Activated gamma-delta T cell (primary cell): Measurements from ENCODE around the gene SCN9A.
"Not testable (repeated sequence)": the region's sequence is repeated elsewhere in the genome, so short reads cannot be mapped to it uniquely, and the experiment has no call there.

Experiments
- DNase-seq: peaks from one replicate; lab custom pipeline; 2025; lab: John Stamatoyannopoulos, UW

The SCN9A gene

DNA sequence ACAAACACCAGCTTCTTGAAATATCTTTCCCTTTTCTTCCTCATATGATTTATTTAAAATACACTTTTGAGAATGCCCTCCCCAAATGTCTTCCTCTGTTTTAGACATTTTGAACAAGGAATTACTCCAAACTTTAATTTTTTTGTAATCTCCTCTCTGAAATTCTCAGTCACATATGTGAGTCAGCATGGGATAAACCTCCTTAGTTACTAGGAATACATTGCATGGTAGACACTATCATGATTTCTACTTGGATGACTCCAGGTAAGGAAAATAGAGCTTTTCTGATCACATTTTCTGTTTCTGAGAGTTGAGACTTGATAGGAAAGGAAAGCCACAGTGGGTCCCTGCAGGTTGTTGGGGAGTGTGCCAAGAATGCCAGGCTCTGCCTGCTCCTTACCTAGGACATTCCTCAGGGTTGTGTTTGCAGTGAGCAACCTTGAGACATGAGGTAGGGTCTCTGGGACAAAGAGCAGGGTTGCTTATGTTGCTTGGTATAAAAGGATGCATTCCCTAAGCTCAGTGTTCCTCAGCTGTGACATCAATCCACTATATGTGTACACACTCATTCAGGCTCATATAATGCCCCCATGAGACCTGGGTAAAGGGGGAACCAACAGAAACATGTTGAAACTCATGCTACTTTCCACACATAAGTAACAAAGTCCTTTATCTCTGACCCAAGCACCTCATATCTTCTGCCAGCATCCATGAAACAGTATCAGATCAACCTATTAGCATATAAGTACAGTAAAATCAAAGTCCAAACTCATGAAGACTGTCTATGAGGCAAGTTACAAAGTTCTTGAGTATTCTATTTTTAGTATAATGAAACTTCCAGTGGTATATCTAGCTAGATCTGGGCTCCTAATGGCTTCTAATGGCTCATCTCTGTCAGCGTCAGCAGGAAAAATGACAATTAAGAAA lies 135.1 kb downstream of the SCN9A start:
- no peak for DNase-seq

DNA sequence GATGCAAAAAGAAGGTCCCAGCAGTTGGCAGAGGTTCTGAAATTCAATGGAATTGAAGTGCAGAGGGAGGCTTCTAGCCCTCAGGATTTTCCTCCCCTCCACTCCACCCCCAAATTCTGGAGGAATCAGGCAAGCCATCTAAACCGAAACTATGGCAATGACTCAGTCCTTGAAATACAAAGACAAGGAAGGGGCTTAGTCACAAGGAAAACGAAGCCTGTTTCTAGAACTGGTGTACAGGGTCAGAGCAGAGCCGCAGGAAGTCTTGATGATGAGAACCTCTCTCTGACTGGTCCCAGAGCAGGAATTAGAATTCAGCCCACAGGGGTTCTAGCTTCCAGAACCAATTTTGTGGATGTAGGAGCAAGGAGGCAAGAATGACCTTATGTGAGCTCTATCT lies 136.2 kb downstream of the SCN9A start:
- no peak for DNase-seq

GRCh38 chr2:166238176-166238575 lies 137.6 kb downstream of the SCN9A start:
- DNase-seq, result no peak

GRCh38 chr2:166234112-166234846 lies 141.5 kb downstream of the SCN9A start:
- DNase-seq, result no peak

DNA sequence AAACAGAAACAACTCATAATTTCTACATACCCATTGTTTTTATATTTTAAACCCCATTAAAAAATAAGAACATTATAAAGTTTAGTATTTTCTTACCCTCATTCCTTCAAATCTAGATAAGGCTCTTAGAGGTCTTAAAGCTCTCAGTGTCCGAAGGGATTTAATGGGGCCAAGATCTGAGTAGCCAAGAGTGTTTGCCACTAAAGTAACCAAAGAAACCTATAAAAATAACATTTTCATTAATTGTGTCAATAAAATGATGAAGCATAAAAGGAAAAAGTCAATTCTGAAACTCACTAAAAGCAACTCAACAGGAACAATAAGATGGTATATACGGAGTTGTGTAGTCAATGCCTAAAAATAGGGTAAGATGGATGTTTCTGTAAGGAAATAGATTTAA lies 142.5 kb downstream of the SCN9A start:
- DNase-seq, result no peak

- DNase-seq, result no peak
Observed at GRCh38 chr2:166230724-166231070, 145.0 kb downstream of the SCN9A start.

GRCh38 chr2:166230024-166230723 lies 145.6 kb downstream of the SCN9A start:
- DNase-seq, result no peak

GRCh38 chr2:166229678-166230023 lies 146.1 kb downstream of the SCN9A start:
- DNase-seq, result no peak

- no peak for DNase-seq
Observed at GRCh38 chr2:166224197-166224596, 151.5 kb downstream of the SCN9A start.

GRCh38 chr2:166223298-166223697 lies 152.4 kb downstream of the SCN9A start:
- no peak for DNase-seq

GRCh38 chr2:166211079-166211478 lies 164.7 kb downstream of the SCN9A start:
- no peak for DNase-seq

DNA sequence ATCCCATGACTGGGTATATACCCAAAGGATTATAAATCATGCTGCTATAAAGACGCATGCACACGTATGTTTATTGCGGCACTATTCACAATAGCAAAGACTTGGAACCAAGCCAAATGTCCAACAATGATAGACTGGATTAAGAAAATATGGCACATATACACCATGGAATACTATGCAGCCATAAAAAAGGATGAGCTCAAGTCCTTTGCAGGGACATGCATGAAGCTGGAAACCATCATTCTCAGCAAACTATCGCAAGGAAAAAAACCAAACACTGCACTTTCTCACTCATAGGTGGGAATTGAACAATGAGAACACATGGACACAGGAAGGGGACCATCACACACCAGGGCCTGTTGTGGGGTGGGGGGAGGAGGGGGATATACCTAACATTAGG lies 165.8 kb downstream of the SCN9A start:
- DNase-seq, result not testable (repeated sequence)

DNA sequence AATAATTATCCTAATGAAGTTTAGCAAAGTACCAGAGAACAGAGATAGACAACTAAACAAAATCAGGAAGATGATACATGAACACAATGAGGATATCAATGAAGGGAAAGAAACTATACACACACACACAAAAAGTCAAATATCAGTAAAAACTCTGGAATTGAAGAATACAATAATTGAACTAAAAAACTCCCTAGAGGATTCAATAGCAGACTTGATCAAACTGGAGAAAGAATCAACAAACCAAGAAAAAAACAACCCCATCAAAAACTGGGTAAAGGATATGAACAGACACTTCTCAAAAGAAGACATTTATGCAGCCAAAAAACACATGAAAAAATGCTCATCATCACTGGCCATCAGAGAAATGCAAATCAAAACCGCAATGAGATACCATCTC lies 166.4 kb downstream of the SCN9A start:
- not testable (repeated sequence) for DNase-seq

GRCh38 chr2:166206153-166206552 lies 169.6 kb downstream of the SCN9A start:
- DNase-seq, result not testable (repeated sequence)

- no peak for DNase-seq
Observed at GRCh38 chr2:166202778-166203177, 173.0 kb downstream of the SCN9A start.

GRCh38 chr2:166197446-166197845 lies 178.3 kb downstream of the SCN9A start:
- DNase-seq, result no peak

- no peak for DNase-seq
Observed at GRCh38 chr2:166193407-166193806, 182.3 kb downstream of the SCN9A start.

GRCh38 chr2:166188084-166188483 lies 187.7 kb downstream of the SCN9A start:
- DNase-seq, result no peak

GRCh38 chr2:166184789-166185188 lies 191.0 kb downstream of the SCN9A start:
- DNase-seq, result no peak

- DNase-seq, result no peak
Observed at GRCh38 chr2:166181813-166182154, 194.0 kb downstream of the SCN9A start.

GRCh38 chr2:166180951-166181812 lies 194.6 kb downstream of the SCN9A start:
- DNase-seq, result no peak

- DNase-seq, result no peak
Observed at GRCh38 chr2:166179201-166179600, 196.5 kb downstream of the SCN9A start.
